NCI-H226 (cell line): ENCODE measurements around the gene TIMM10B.

Experiments
- DNase-seq: peaks from one replicate; pipeline ENCODE4 v3.0.0-alpha.2; 2015

Gene TIMM10B, protein sequence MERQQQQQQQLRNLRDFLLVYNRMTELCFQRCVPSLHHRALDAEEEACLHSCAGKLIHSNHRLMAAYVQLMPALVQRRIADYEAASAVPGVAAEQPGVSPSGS

DNA sequence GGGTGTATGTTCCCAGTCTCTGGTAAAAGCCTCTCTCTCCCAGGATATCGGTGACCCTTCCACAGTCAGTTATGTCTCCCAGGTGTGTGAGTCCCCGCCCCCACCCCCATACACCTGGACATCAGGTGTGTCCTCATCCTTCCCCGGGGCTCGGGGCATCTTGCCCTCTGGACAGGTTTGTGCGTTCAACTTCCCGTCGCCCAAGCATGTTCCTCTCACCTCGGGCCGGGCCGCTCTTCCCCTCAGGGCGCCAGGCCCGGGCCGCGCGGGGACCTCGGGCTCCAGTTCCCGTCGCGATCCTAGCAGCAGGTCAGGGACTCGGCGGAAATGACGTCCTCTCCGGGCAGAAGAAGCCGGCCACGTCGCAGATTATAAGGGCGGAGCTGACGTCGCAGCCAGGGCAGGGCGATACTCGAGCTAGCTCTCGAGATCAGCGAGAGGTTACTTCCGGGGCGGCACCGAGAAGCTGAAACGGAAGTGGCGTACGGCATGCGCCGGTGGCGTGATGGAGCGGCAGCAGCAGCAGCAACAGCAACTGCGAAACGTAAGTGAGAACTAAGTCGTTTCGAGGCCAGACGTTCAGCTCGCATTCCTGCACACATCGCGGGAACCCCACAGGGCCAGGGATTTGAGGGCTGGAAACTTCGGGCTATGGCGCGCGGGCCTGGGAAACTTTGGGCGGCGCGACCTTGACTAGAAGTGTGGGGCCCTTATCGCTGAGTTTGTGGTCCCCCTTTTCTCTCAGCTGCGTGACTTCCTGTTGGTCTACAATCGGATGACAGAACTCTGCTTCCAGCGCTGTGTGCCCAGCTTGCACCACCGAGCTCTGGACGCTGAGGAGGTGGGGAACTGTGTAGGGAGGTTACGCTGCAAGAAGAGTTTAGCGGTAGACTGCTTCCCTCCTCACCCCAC lies at the start of gene TIMM10B, which contains the start of gene ARFIP2:
TSS of gene TIMM10B (plus strand) at position 490 of the 912 bp plus-strand sequence. CDS start at position 506, 16 bp downstream.
TSS of gene ARFIP2 (minus strand) at position 320 of the 912 bp plus-strand sequence. CDS start 910 bp downstream, outside the sequence.
- peak; percentile 97 for DNase-seq

DNA sequence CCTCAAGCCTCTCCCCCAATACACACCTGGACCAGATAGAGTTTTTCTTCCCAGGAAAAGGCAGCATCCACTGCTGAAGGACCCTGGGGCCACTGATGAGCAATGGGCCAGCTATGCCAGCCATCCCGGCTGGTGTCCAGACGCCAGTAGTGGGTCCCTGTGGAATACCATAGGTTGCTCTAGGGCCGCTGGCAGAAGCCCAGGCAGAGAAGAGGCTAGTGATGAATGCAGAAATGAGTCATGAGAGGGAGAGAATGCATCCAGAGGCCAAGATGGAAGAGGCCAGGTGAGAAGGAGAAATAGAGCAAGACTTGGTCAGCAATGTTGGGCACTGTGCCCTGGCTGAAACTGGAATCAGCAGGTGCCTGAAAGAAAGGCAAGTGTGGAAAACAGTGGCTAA lies 49.4 kb upstream of the TIMM10B start:
- DNase-seq = peak; percentile 89

DNA sequence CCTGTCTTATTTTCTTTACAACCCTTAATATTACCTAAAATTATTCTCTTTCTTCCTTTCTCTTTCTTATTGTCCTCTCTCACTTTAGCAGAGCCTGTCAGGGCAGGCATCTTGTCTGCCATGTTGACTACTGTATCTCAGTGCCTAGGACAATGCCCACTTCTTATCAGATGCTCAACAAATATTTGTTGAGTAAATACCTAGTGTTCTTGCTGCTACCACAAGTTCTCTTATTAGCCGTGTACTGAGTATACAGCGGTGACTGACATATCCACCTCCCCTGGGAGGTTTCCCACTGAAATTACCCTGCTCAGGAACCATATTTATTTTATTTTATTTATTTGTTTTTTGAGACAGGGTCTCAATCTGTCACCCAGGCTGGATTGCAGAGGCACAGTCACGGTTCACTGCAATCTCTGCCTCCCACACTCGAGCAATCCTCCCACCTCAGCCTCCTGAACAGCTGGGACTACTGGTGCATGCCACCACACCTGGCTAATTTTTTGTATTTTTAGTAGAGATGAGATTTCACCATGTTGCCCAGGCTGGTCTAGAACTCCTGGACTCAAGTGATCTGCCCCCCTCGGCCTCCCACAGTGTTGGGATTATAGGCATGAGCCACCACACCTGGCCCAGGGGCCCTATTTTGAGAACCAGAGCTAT lies 47.2 kb upstream of the TIMM10B start:
- DNase-seq = no peak

DNA sequence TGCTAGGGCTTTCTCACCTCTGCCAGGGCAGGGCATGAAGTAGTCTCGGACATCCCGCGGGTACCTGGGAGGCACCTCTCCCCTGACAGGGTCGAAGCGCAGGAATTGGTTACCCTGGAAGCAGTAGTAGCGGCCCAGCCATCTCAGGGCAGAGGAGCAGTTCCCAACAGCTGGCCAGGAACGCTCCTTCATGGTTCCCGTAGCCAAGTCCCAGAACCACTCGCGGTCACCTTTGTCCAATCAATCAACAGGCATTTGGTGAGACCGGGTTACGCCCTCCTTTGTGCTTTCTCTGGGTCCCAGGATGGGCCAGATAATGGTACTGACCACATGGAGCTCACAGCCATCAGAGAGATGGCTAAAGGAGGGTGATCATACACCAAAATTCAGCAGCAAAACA lies 43.9 kb upstream of the TIMM10B start:
- no peak for DNase-seq

DNA sequence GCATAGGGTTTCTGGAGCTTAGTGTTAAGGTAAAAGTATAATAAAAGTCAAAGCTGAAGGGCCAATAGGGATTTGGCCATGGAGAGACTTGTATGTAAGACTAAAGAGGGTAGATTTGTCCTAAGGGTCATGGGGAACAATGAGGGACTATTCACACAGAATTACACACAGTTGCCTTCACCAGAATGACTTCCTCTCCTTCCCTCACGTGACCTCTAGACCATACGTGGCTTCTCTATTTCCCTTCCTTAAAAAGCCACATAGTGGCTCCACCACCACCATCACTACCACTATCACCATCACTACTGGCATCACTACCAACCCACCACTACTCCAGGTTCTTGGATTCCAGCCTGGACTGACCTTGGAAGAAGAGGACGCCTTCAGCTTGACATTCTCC lies 43.3 kb upstream of the TIMM10B start:
- no peak for DNase-seq

DNA sequence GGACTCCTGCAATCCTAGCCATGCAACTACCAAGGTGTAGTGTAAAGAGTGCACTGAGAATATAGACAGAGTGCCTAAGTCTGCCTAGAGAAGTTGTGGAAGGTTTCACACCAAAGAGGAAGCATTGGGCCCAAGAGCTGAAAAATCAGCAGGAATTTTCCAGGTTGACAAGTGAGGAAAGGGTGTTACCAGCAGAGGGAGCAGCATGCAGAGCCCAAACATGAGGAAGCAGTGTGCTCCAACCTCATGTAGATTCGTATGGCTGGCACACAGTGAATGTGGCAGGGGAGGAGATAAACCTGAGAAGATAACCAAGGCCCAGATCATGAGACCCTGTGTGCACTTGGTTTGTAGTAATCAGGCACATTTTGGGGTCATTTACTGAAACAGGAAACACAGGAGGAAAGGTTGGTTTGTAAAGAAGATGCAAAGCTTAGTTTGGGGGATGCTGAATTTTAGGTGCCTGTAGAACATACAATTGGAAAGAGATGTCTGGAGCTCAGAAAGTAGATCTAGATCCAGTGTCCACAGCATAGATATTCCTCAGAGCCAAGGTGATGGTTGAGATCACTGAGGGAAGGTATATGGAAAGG lies 42.2 kb upstream of the TIMM10B start:
- DNase-seq = peak; percentile 11

DNA sequence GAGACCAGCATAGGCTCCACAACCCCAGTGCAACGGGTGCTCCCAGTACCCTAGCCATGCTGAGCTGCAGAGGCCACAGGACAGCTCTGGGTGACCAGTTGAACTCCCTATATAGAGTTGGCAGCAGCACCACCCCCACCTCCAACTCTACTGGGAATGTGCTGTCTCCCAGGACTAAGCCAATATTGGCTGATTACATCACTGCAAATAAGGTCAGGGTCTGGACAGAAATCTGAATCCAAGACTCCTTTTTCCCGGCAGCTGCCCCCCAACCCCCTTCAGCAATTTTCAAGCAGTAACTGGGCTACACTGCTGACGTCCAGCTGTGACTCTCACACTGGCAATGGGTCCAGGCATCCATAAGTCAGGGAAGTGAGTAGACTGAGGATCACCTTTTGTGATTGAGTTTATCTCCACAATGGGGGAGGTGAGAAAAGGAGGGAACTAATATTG lies 40.4 kb upstream of the TIMM10B start, which contains the start of gene HPX:
TSS of gene HPX (minus strand) at position 82 of the 453 bp plus-strand sequence. CDS start at position 58, 24 bp downstream.
- DNase-seq = no peak

DNA sequence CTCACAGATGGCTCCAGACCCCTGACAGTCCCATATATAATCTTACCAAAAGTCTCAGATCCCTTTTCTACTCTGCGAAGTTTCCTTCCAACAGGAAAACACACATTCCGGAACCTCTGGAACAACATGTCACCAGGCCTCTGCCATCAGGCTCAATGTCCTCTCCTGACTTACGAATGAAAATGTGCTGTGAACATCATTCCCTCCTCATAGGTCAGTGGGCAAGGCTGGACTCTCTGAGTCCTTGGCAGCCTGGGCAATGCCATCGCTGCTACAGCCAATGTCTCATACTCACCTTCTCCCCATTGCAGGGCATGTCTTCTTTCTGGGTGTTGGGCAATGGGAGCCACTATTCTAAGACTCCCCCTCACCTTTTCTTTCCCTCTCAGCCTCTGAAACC lies 38.9 kb upstream of the TIMM10B start:
- no peak for DNase-seq

DNA sequence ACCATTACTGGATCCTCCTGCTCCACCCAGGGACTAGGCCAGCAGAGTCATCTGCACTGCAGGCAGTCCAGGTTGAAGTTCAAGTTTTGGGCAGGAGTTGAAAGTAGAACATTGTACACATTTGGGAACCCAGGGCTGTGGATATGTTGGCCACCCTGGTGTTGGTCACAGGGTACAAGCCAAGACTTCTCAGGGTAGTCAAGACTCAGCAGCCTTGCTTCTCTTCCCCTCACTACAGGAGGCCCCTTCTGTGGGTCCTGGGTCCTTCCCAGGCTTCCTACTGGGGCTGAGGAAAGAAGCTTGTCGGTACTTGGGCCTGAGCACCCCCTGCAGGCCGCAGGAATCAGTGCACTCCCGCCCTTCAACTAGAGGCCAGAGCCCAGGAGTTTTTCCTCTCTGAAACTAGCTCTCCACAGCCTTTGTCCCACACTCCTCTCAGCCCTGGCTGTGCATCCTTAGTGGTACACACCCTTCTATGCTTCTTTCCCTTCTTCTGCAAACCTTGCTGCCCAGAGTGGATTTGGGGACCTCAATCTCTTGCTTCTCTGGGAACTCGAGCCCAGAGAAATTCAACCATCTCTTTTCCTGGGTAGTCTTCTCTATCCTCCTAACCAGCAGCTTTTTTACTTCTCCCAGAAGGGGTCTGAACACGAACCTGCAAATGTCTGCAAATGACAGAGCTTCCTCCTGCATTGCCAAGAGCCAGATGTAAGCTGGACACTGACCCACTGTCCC lies 37.9 kb upstream of the TIMM10B start:
- peak; percentile 9 for DNase-seq

DNA sequence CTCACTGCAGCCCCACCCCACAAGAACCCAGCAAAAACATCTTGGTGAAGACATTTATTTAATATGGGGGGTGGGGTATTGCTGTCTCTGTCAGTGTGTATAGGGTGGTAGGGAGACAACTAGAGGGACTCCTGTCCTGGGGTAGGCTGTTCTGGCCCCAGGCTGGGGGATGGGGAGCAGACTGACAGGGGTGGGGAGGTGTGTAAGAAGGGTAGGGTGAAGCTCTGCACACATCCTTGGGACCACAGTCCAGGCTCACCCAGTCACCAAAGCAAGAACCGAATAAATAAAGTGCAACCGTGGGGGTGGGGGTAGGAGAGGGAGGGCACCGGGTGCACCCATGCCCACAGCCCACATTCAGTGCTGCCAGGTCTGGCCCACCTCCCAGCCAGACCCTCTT lies 32.7 kb upstream of the TIMM10B start:
- no peak for DNase-seq

DNA sequence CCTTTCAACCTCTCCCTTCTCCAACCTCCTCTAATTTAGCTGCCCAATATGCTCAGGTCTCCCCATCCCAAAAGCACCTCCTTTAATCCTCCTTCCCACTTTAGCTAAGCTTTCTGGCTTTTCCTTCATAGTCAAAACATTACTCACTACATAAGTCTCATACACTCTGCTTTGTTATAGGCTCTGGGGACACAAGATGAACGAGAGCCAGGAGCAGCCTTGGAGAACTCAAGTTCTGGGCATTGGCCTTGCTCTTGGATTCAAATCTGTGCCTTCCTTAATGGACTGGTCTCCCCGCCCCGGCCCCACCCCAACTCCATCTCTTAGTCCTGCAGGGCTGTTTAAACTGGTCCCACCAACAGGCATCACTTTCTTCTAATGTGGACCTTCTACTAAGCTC lies 29.1 kb upstream of the TIMM10B start:
- no peak for DNase-seq

DNA sequence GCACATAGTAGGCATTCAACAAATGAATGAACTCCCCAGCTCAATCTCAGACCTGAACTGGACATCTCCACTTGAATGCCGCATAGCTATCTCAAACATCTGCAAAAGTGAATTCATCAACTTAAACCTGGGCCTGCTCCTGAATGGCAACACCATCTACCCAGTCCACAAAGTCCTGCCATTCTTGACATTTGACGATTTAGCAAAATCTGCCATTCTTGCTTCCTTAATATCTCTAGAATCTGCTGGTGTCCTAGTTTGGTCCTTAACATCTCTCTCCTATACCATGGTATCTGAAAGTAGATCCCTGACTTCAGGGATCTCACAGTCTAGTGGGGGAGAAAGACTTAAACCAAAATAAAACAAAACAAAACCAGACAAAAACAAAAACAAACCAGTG lies 28.1 kb upstream of the TIMM10B start:
- no peak for DNase-seq

DNA sequence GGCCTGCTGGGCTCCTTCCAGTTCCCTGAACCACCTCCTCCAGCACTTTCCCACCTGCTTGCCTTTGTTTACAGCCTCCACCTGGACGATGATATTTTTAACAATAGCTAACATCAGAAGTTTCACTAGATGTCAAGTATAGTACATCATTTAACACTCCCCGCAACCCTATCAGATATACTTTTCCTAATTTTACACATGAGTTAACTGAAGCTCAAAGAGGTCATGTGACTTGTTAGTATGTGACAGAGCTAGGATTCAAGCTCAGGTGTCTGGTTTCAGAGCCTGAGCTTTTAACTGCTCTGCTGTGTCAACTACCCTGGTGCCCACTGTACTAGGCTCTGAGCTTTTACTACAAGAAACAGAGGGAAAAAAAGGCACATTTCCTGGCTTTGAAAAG lies 26.2 kb upstream of the TIMM10B start:
- no peak for DNase-seq

DNA sequence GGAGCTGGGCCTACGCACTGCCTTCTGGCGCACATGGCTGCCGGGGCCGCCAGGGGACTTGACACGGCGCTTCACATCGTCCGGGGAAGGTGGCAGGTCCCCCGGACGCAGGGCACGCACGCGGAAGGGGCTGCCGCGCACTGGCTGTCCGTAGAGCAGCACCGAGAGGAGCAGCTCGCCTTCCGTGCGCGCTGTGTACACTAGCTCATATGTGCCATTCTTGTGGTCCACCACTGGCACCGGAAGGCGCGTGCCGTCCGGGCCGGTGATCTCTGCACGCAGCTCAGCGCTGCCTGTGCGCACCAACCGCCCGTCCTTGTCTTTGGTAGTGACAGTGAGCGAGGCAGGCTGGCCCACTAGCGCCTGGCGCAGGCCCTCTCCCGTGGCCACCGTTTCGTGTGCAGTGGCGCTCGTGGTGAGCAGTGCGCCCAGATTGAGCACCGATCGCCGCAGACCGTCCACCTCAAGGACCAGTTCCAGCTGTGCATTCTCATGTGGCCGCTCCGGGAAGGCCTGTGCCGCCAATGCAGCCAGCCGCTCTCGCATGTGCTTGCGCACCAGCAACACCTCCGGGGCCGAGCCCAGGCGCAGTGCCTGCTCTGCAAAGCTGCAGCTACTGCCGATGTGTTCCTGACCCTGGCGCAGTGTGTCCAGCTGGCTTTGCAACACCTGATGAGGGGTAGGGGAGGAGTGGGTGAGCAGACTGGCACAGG lies 24.8 kb upstream of the TIMM10B start:
- DNase-seq = no peak

DNA sequence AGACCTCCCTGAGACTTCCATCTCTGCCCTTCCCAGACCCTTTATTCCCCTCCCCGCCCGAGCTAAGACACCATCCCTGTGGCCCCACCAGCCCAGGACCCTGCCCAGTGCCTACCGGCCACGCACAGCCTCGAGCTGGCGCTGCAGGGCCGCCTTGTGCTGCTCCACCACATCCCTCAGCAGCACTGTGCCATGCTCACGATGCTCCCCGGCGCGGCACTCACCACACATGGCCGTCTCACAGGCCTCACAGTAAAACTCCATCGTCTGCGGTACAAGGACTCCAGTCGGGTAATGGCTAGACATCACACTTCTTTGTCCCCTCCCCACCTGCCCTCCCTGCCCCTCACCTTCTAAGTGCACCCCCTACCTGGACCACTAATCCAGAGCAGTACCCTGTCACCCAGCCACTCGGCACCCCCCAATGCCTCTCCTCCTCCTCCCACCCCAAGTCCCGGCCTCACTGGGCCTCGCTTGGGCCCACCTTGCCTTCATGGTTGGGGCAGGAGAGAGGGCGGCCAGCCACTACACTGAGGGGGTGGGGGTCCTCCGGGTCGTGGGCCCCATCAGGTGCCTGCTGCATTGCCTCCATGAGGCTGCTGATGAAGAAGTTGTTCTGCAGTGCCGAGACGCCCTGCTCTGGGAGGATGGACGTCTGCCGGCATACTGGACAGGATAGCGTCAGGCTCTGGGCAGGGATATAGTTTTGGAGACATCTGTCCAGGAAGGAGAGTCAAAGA lies 23.6 kb upstream of the TIMM10B start:
- no peak for DNase-seq

DNA sequence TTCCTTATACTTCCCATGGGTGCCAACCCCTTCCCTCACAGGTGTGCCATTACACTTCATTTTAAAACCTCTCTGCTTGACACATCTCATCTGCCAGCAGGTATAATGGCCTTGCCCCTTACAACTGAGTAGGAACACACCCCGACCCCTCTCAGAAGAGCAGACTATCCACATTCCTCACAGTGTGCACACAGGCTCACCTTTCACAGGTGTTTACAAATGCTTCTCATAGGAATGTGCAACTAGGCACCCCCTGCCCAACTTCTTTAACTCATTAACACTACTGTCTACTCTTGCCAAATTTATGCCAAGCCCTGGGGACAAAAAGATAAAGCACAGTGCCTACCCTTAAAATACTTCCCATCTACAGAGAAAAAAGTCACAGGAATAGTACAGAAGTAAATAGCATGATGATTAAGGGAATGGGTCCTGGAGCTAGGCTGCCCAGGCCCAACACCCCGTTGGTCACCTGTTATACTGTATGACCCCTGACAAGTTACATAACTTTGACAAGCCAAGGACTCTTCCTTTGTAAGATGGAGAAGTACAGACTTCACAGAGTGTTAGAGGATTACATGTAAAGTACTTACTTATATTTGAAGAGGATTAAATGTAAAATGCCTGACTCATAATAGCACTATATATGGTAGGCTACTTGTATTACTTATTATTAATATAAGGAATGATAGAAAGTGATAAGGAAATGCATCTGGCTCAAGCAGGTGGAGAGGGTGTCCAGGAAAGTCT lies 22.8 kb upstream of the TIMM10B start:
- DNase-seq = no peak

DNA sequence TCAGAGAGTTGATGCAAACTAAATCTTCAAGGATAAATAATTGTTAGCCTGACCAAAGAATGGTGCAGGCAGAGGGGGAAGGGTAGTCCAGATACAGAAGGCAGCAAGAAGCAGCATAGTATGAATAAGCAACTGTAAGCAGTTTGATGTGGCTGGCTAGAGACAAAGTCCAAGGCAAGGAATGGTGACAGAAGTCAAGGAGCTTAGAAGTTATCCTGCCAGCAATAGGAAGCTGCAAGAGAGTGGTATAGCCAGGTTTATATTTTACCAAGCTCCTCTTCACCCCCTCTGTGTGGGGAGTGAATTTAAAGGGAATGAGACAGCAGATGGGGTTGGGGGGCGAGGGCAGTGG lies 22.2 kb upstream of the TIMM10B start:
- DNase-seq = no peak

DNA sequence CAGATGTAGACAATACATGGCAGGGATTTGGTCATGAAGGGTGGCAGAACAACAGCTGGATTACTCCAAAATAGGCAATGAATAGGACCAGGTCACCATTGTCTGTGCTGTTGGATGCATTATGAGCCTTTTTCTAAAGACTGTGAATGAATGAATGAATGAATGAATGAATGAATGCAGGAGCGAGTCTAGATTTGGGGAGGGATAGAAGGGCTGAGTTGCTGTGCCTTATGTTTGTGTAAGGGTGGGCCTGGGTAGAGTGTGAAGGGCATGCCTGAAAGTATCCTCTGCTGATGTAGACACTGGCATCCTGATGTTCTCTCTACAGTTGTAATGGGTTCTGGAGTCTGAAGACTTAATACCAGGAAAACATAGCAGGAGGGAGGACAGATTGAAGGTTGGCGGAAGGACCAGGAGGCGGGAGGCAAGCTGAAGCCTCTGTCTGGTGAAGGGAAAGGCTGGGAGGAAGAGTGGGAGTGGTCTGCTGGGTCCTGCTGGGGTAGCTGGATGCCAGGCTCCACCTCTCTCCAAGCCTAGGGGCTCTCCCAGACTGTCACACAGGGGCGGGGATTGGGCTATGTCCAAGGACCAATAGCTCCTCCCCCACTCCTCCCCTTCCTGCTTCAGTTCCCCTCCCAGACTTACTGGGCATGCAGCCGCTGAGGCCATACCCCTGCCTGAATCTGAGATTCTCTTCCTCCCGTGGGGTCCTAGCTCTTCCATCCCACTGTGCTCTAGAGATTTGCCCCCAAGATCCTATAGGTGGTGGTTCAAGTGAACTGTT lies 12.4 kb upstream of the TIMM10B start:
- peak; percentile 81 for DNase-seq

DNA sequence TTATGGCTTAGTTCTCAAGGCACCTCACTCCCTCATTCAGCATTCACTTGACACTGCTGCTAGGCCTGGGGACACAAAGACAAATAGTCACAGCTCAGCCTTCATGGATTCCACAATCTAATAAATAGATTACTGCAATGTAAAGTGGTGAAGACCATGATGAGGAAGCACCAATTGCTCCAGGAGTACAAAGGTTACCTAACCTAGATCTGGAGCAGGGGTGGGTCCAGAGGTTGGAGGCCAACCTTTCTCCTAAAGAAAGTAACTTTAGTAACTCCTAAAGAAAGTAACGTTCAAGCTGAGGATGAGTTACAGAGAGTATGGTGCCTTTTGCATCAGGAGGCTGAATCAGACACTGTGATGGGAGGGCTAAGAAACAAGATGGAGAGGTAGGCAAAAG lies 11.7 kb upstream of the TIMM10B start:
- no peak for DNase-seq

DNA sequence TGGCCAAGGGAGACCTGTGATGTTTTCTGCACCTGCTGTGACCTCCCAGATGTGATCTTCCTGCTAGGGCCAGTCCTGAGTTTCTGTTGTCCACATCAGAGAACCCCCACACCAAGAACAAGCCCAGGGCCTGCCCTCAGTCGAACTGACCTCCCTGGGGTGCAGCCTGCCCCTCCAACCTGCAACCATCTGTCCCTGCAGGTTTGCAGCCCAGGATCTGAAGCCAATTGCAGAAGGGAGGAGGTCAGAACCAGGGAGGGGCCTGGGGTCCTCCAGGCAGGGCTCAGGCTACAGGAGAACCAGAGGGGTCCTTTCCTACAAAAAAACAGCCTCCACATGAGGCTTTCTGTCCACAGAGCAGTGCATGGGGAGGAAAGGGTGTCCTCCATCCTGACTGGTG lies 8.4 kb upstream of the TIMM10B start:
- no peak for DNase-seq
